H54 (cell line): Measurements from ENCODE around the gene ZBTB14.

Experiments
- DNase-seq: peaks from one replicate; pipeline ENCODE4 v3.0.0; 2011; ENCODE audit warnings: low spot score, mixed read lengths; ENCODE audit not compliant: insufficient read length
- FAIRE-seq: peaks from 3 replicates; lab custom pipeline; 2011; peaks lifted over from hg19 to GRCh38; lab: Jason Lieb, UNC
- POLR2A ChIP-seq: IDR thresholded peaks from 2 replicates; pipeline ENCODE4 v1.6.1; 2011; ENCODE audit warnings: low read depth, mild to moderate bottlenecking, low read length

The ZBTB14 gene

GRCh38 chr18:5300476-5301010 lies 5.0 kb upstream of the ZBTB14 start:
- DNase-seq (no peak), FAIRE-seq (no peak)
- TF ChIP-seq POLR2A, result no peak

- DNase-seq (no peak), FAIRE-seq (no peak)
- TF ChIP-seq POLR2A, result no peak
Observed at GRCh38 chr18:5298156-5298852, 2.8 kb upstream of the ZBTB14 start.

- FAIRE-seq, result no peak
- no peak for TF ChIP-seq POLR2A
Observed at GRCh38 chr18:5297597-5297996, 2.1 kb upstream of the ZBTB14 start.

GRCh38 chr18:5296706-5297320 lies 1.3 kb upstream of the ZBTB14 start:
- TF ChIP-seq POLR2A, result peak; percentile 46; the same call in 1 of the 2 replicates

More at GRCh38 chr18:5297597-5297996, 2.1 kb upstream of the ZBTB14 start:
- no peak for DNase-seq

GRCh38 chr18:5295981-5296705 lies 617 bp upstream of the ZBTB14 start:
- FAIRE-seq (no peak), DNase-seq (peak; percentile 79)
- peak; percentile 43; the same call in 1 of the 2 replicates for TF ChIP-seq POLR2A

More at GRCh38 chr18:5296706-5297320, 1.3 kb upstream of the ZBTB14 start:
- FAIRE-seq (peak; percentile 55), DNase-seq (peak; percentile 83)

- FAIRE-seq (no peak), DNase-seq (peak; percentile 44)
- 0 out of 2 replicates have a peak, but pooled peaks have one; percentile 5 for TF ChIP-seq POLR2A
Observed at GRCh38 chr18:5294457-5295230, 882 bp downstream of the ZBTB14 start.

- DNase-seq, result no peak
- no peak for FAIRE-seq
- TF ChIP-seq POLR2A, result no peak
Observed at GRCh38 chr18:5294113-5294456, 1.4 kb downstream of the ZBTB14 start.

- DNase-seq (no peak), FAIRE-seq (no peak)
- no peak for TF ChIP-seq POLR2A
Observed at GRCh38 chr18:5288517-5288935, 7.0 kb downstream of the ZBTB14 start.

GRCh38 chr18:5287854-5288253 lies 7.7 kb downstream of the ZBTB14 start:
- no peak for FAIRE-seq
- no peak for TF ChIP-seq POLR2A
- DNase-seq, result no peak

GRCh38 chr18:5286525-5286924 lies 9.0 kb downstream of the ZBTB14 start:
- no peak for DNase-seq
- no peak for FAIRE-seq
- TF ChIP-seq POLR2A, result no peak

- DNase-seq, result no peak
- TF ChIP-seq POLR2A, result no peak
- FAIRE-seq, result no peak
Observed at GRCh38 chr18:5285326-5285725, 10.2 kb downstream of the ZBTB14 start.

- FAIRE-seq (no peak), DNase-seq (no peak)
- no peak for TF ChIP-seq POLR2A
Observed at GRCh38 chr18:5284808-5285207, 10.7 kb downstream of the ZBTB14 start.

- DNase-seq (no peak), FAIRE-seq (no peak)
- TF ChIP-seq POLR2A, result no peak
Observed at GRCh38 chr18:5282770-5283169, 12.8 kb downstream of the ZBTB14 start.

- no peak for DNase-seq
- no peak for FAIRE-seq
Observed at GRCh38 chr18:5276947-5277346, 18.6 kb downstream of the ZBTB14 start.

More at GRCh38 chr18:5276947-5277346, 18.6 kb downstream of the ZBTB14 start:
- TF ChIP-seq POLR2A, result no peak
